ENCODE measurements around the gene SH3BP4.

The SH3BP4 gene

DNA sequence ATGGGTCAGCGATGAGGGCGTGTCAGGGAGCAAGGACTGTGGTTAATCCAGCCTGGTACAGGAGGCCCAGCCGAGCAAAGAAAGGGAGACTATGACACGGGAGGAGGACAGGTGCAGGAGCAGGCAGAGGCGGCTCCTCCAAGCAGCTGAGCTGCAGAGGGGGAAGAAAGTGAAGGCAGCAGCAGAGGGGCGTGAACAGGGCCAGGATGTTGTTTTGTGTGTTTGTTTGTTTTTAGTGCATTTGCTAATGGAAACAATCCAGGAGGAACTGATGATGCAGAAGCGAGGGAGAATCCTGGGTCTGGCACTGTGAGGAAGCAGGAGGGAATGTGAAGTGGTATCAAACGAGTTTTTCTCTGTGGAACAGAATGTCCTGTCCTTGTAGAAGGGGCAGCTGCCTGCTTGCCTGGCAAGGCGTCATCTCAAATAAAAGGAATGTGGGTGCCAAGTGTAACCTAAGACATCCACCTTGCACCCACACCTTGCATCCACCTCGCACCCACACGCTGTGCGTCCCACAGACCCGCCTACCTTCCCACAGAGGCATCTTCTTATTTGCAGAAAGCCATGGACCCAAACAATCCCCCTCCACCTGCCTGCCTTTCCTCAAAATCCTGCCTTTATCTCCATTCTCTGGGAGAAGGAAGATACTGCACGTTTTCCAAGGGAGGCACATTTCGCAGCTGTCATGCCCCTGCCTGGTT lies 134.8 kb downstream of the SH3BP4 start:
- TF ChIP-seq, protein P1, sequence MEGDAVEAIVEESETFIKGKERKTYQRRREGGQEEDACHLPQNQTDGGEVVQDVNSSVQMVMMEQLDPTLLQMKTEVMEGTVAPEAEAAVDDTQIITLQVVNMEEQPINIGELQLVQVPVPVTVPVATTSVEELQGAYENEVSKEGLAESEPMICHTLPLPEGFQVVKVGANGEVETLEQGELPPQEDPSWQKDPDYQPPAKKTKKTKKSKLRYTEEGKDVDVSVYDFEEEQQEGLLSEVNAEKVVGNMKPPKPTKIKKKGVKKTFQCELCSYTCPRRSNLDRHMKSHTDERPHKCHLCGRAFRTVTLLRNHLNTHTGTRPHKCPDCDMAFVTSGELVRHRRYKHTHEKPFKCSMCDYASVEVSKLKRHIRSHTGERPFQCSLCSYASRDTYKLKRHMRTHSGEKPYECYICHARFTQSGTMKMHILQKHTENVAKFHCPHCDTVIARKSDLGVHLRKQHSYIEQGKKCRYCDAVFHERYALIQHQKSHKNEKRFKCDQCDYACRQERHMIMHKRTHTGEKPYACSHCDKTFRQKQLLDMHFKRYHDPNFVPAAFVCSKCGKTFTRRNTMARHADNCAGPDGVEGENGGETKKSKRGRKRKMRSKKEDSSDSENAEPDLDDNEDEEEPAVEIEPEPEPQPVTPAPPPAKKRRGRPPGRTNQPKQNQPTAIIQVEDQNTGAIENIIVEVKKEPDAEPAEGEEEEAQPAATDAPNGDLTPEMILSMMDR (IDR thresholded peaks at IDR 0.05; ENCODE audit: insufficient read depth, low read depth, low read length, missing control alignments), result no peak
- no peak for DNase-seq (ENCODE audit: low read depth)
- H3K4me3 ChIP-seq (ENCODE audit: low read depth, low read length), result no peak overlapping the region

DNA sequence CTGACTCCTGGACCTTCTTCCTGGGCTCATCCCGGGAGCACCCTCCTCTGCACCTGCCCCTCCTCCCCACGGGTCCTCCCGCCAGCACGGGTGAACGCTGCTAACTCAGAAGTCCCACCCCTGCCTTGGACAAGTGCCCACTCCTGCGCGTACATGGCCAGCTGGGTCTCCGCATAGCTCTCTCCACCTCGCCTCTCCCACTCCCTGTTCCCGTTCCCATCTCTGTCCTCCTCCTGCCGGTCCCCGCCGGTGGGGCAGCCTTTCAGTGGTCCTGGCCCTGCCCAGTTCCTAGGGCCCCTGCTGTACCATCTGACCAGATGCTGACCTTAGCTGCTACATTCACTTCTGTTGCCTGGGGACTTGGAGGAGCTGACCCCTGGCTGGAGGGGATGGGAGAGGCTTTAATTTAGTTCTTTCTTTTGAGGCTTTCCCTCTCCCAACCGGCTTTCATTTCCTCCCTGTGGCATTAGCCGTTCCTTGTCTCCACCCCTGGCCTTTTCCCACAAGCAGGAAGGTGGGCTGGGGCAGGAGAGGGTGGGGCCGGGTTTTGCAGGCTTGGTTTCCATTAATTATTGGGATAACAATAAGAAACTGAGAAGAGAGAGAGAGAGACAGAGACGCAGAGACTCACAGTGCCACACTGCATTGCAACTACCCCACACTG lies 136.1 kb downstream of the SH3BP4 start:
- TF ChIP-seq, protein P1 (IDR thresholded peaks at IDR 0.05; ENCODE audit: insufficient read depth, low read depth, low read length, missing control alignments), result no peak
- no peak overlapping the region for H3K4me3 ChIP-seq (ENCODE audit: low read depth, low read length)

DNA sequence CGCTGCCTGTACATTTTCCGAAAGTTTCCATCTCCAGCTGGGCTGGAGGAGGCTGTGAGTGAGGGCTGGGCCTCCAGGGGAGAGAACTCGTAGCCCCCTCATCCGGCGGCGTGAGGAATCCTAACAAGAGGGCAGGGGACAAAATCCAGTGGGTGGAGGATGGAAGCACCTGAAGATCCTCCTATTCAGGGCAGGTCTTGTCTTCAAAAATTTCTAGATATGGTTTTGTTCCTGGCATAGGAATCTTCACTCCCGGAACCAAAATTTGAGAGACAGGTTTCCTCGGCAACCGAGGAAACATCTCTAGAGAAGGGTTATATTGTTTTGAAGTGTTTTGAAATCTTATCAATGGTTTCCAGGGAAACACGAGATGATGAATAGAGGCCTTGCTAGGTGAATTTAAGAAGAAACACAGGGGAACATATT lies 136.7 kb downstream of the SH3BP4 start:
- TF ChIP-seq, protein P1 (IDR thresholded peaks at IDR 0.05; ENCODE audit: insufficient read depth, low read depth, low read length, missing control alignments), result no peak
- H3K4me3 ChIP-seq (ENCODE audit: low read depth, low read length), result no peak overlapping the region
- no peak for DNase-seq (ENCODE audit: low read depth)

More for the DNA sequence above, 136.1 kb downstream of the SH3BP4 start:
- no peak for DNase-seq (ENCODE audit: low read depth)

DNA sequence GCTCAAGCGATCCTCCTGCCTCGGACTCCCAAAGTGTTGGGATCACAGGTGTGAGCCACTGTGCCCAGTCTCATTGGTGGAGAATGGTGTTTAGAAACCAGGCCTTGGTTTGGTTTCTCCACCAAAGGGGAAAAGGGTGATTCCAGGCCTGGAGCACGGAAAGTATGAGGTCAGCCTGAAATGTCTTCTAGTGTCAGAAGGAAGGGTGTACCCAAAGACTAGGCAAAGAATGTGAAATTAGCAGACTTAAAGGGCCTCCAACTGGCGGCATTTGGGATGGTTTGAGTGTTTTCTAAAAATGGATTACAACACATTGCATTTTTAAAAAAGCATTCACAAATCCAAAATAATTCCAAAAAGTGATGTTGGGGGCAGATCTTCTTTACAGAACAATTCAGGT lies 139.6 kb downstream of the SH3BP4 start:
- H3K4me3 ChIP-seq (ENCODE audit: low read depth, low read length), result no peak overlapping the region
- DNase-seq (ENCODE audit: low read depth), result no peak
- TF ChIP-seq, protein P1 (IDR thresholded peaks at IDR 0.05; ENCODE audit: insufficient read depth, low read depth, low read length, missing control alignments), result no peak

DNA sequence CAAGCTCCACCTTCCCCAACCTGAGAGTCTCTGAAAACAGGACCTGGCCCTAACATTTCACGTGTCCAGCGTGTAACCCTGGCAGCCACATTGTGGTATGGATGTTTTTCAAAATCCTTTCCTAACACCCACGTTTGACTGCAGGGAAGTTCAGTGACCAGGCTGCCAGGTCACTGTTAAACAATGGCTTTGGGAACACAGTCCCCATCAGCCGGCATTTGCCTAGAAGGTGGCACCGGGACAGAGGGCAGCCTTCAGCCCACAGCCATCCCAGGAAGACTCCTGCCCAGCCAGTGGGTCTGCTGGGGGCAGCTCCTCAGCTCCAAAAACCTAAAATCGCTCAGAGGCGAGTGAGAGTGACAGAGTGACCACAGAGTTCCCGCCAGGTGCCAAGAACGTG lies 140.2 kb downstream of the SH3BP4 start:
- TF ChIP-seq, protein P1 (IDR thresholded peaks at IDR 0.05; ENCODE audit: insufficient read depth, low read depth, low read length, missing control alignments), result no peak
- no peak overlapping the region for H3K4me3 ChIP-seq (ENCODE audit: low read depth, low read length)
- DNase-seq (ENCODE audit: low read depth), result no peak

DNA sequence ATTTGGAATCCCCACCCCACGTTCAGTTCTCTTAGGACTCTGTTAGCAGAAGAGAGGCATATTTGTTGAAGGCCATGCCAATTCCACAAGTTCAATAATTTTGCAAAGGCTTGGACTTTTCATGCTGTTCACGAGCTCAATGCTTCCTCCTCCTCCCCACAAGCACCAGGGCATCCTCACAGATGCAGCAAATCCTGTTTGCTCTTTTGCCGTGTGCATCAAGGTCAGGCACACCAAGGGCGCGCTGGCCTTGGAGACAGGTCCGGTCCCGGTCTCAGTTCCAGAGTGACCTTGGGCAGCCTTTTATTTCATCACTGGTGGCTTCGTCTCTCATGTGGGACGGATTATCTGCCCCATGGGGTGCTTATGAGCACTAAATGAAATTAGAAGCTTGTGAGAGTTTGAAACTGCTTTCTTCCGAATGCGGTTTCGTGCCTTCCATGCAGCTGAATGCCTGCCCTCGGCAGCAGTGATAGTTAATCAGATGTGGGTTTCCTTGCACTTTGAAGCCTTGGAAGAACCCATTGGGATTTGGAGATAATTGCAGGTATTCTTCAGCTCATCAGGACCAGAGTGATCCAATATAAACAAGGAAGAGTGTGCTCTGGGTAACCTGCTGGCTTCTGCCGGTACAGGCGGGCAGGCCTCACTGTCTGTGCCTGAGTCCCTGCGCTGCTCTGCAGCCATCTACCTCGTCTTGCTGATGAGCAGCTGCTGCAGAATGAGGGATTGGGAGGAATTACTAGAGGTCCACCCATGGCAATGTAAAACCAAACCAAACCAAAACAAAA lies 140.8 kb downstream of the SH3BP4 start:
- DNase-seq (ENCODE audit: low read depth), result no peak
- H3K4me3 ChIP-seq (ENCODE audit: low read depth, low read length), result no peak overlapping the region

More for the DNA sequence above, 140.8 kb downstream of the SH3BP4 start:
- TF ChIP-seq, protein P1 (IDR thresholded peaks at IDR 0.05; ENCODE audit: insufficient read depth, low read depth, low read length, missing control alignments), result no peak

All from GM12865 (cell line).